GM18868 (cell line): ENCODE measurements around the gene NXT1.

Source experiments
- ATAC-seq: cut with Tn5 transposase; IDR thresholded peaks from one replicate; pipeline ENCODE4 v1.9.1; 2021; ENCODE audit warnings: mild to moderate bottlenecking, moderate library complexity; ENCODE audit not compliant: unreplicated experiment

Gene NXT1

GRCh38 chr20:23386304-23387117, 35.9 kb downstream of the NXT1 start:
- ATAC-seq: no peak

- ATAC-seq: no peak
Measured at GRCh38 chr20:23387118-23387443, 36.5 kb downstream of the NXT1 start.

GRCh38 chr20:23390091-23390774, 39.6 kb downstream of the NXT1 start:
- ATAC-seq: no peak

GRCh38 chr20:23391707-23392310, 41.2 kb downstream of the NXT1 start:
- ATAC-seq: no peak

- no peak for ATAC-seq
Measured at GRCh38 chr20:23393996-23394775, 43.6 kb downstream of the NXT1 start.

- no peak for ATAC-seq
Measured at GRCh38 chr20:23396950-23397627, 46.5 kb downstream of the NXT1 start.

- no peak for ATAC-seq
Measured at GRCh38 chr20:23397961-23398360, 47.4 kb downstream of the NXT1 start.

GRCh38 chr20:23399568-23400241, 49.1 kb downstream of the NXT1 start:
- ATAC-seq: peak; percentile 65

GRCh38 chr20:23401051-23401450, 50.5 kb downstream of the NXT1 start:
- no peak for ATAC-seq

GRCh38 chr20:23403751-23404150, 53.2 kb downstream of the NXT1 start:
- ATAC-seq: no peak

- no peak for ATAC-seq
Measured at GRCh38 chr20:23404196-23404595, 53.6 kb downstream of the NXT1 start.
